Middle frontal gyrus (tissue), 1 donor: ENCODE data around the gene GP1BA.

Experiments
- DNase-seq: peaks from one replicate; pipeline ENCODE4 v3.0.0-alpha.2; 2015; ENCODE audit warnings: low spot score; ENCODE audit errors: extremely low spot score

The GP1BA gene

GRCh38 chr17:4931963-4932362 is at the start of gene GP1BA:
Gene GP1BA (plus strand): TSS chr17:4932277. CDS start chr17:4932605, 328 bp downstream.
- DNase-seq: no peak

GRCh38 chr17:4884489-4884888 is 47.6 kb upstream of the GP1BA start:
- no peak for DNase-seq

- no peak for DNase-seq
Measured at GRCh38 chr17:4886830-4887229, 45.2 kb upstream of the GP1BA start.

GRCh38 chr17:4887581-4887980 is 44.5 kb upstream of the GP1BA start:
- DNase-seq: no peak

GRCh38 chr17:4891411-4892410 is 40.4 kb upstream of the GP1BA start:
- DNase-seq: no peak

- no peak for DNase-seq
Measured at GRCh38 chr17:4892499-4893221, 39.4 kb upstream of the GP1BA start.

GRCh38 chr17:4893272-4893671 is 38.8 kb upstream of the GP1BA start:
- no peak for DNase-seq

- DNase-seq: no peak
Measured at GRCh38 chr17:4893721-4894560, 38.1 kb upstream of the GP1BA start.

GRCh38 chr17:4895121-4895520 is 37.0 kb upstream of the GP1BA start:
- DNase-seq: no peak

GRCh38 chr17:4895657-4896331 is 36.3 kb upstream of the GP1BA start:
- DNase-seq: no peak

- DNase-seq: no peak
Measured at GRCh38 chr17:4896332-4897197, 35.5 kb upstream of the GP1BA start.

- no peak for DNase-seq
Measured at GRCh38 chr17:4897198-4897687, 34.8 kb upstream of the GP1BA start.

- no peak for DNase-seq
Measured at GRCh38 chr17:4897785-4898184, 34.3 kb upstream of the GP1BA start.

- no peak for DNase-seq
Measured at GRCh38 chr17:4898351-4898750, 33.7 kb upstream of the GP1BA start.

- no peak for DNase-seq
Measured at GRCh38 chr17:4898927-4899326, 33.1 kb upstream of the GP1BA start.

GRCh38 chr17:4899341-4900230 is 32.5 kb upstream of the GP1BA start, which contains the start of gene C17orf107:
Gene C17orf107 (plus strand): TSS chr17:4899536. CDS start chr17:4899763, 227 bp downstream.
- peak; percentile 36 for DNase-seq

GRCh38 chr17:4900231-4901107 is 31.6 kb upstream of the GP1BA start:
- DNase-seq: no peak
